HCT116 (cell line): ENCODE measurements around the gene PRAMEF11. TPM values are rescaled to one million over a fixed set of nuclear protein-coding genes. Genes with fewer than 3 reads are reported as not detected.

Experiments
- ATAC-seq: fragments of 200-7000 bp; cut with Tn5 transposase; 2 replicates; pipeline ENCODE4 v1.9.1; 2020; ENCODE audit warnings: mild to moderate bottlenecking, moderate library complexity
- BruUV-seq: library from RNA; stranded (reverse); fragments of 400-500 nt; replicated peaks from 2 replicates; lab custom pipeline; 2021; lab: Mats Ljungman, UMichigan
- CTCF ChIA-PET: fragments of 300-600 bp; sonication (Branson Sonifier 250); formaldehyde crosslinking; loops from one replicate; lab custom pipeline; 2021; ENCODE audit warnings: antibody characterized with exemption; lab: Charles Lee
- POLR2A ChIA-PET: fragments of 300-600, 350-600 bp; sonication (Branson Sonifier 250); formaldehyde crosslinking; loops from one replicate; lab custom pipeline; 2021; ENCODE audit warnings: antibody characterized with exemption; lab: Charles Lee
- RAD21 ChIA-PET, 2 experiments: fragments of 300-600 bp; sonication (Branson Sonifier 250); formaldehyde crosslinking; loops; one replicate each; lab custom pipeline; 2023; ENCODE audit warnings: low total read pairs in 2 of 2; ENCODE audit not compliant: uncharacterized antibody in 2 of 2, unreplicated experiment in 2 of 2, low non-redundant PET in 1 of 2; lab: Charles Lee
- DNase-seq: peaks from one replicate; pipeline ENCODE4 v3.0.0-alpha.2; 2010; ENCODE audit warnings: low read depth, low spot score
- H2AFZ ChIP-seq: fragments of 200-600 bp; shearing (Covaris generic), sonication (generic); 2 replicates; pipeline ENCODE4 v1.6.1; 2017; ENCODE audit warnings: low read depth, mixed run types, mixed read lengths, antibody characterized with exemption, low read length; ENCODE audit not compliant: poor library complexity, severe bottlenecking
- H3K27ac ChIP-seq: 2 replicates; pipeline ENCODE4 v1.5.1; 2012; ENCODE audit warnings: low read depth, low read length
- H3K27me3 ChIP-seq: fragments of 200-600 bp; sonication (generic); 2 replicates; pipeline ENCODE4 v1.6.1; 2016; ENCODE audit warnings: mixed run types, low read length, mixed read lengths; ENCODE audit not compliant: insufficient read depth
- H3K36me3 ChIP-seq, 2 experiments: fragments of 200-500 bp in 1 of 2; fragments of 200-600 bp in 1 of 2; sonication (Bioruptor generic) in 1 of 2; sonication (generic) in 1 of 2; 2 replicates each; pipeline versions ENCODE4 v1.5.1 to v1.6.1; 2014 to 2016; ENCODE audit warnings: low read length in 2 of 2, inconsistent platforms in 1 of 2, mixed read lengths in 1 of 2, mixed run types in 1 of 2; ENCODE audit not compliant: insufficient read depth in 2 of 2, control insufficient read depth in 1 of 2
- H3K4me1 ChIP-seq, 2 experiments: fragments of 200-600 bp in 1 of 2; sonication (generic) in 1 of 2; 2 replicates each; pipeline versions ENCODE4 v1.5.1 to v1.6.1; 2012 to 2017; ENCODE audit warnings: low read length in 2 of 2, inconsistent platforms in 1 of 2, mild to moderate bottlenecking in 1 of 2, mixed read lengths in 1 of 2, mixed run types in 1 of 2, moderate library complexity in 1 of 2; ENCODE audit not compliant: insufficient read depth in 2 of 2, control insufficient read depth in 1 of 2
- H3K4me2 ChIP-seq: fragments of 200-600 bp; sonication (generic); 2 replicates; pipeline ENCODE4 v1.6.1; 2017; ENCODE audit warnings: mixed run types, low read length, mixed read lengths
- H3K4me3 ChIP-seq, 2 experiments: fragments of 200-600 bp in 1 of 2; sonication (generic) in 1 of 2; replicated peaks in 1 of 2; 2 replicates each; pipeline ENCODE4 v1.5.1; 2011 to 2016; ENCODE audit warnings: low read length in 2 of 2, control low read depth in 1 of 2, low read depth in 1 of 2, mild to moderate bottlenecking in 1 of 2, mixed read lengths in 1 of 2, mixed run types in 1 of 2
- H3K79me2 ChIP-seq: fragments of 200-600 bp; sonication (generic); 2 replicates; pipeline ENCODE4 v1.6.1; 2017; ENCODE audit warnings: mild to moderate bottlenecking, mixed run types, low read length, moderate library complexity, mixed read lengths; ENCODE audit not compliant: insufficient read depth
- H3K9ac ChIP-seq: fragments of 200-600 bp; sonication (generic); 2 replicates; pipeline ENCODE4 v1.6.1; 2016; ENCODE audit warnings: low read length, mixed read lengths
- H3K9me2 ChIP-seq: fragments of 200-600 bp; sonication (generic), shearing (Covaris generic); 2 replicates; pipeline ENCODE4 v1.6.1; 2017; ENCODE audit warnings: mixed run types, mild to moderate bottlenecking, moderate library complexity; ENCODE audit not compliant: insufficient read depth
- H3K9me3 ChIP-seq, 2 experiments: fragments of 200-500 bp in 1 of 2; fragments of 200-600 bp in 1 of 2; sonication (Bioruptor generic) in 1 of 2; sonication (generic) in 1 of 2; 2 replicates each; pipeline ENCODE4 v1.6.1; 2014 to 2017; ENCODE audit warnings: low read length in 2 of 2, mixed read lengths in 2 of 2, inconsistent platforms in 1 of 2, low read depth in 1 of 2, mild to moderate bottlenecking in 1 of 2, mixed run types in 1 of 2, moderate library complexity in 1 of 2; ENCODE audit not compliant: control insufficient read depth in 1 of 2, insufficient read depth in 1 of 2
- H4K20me1 ChIP-seq: fragments of 200-600 bp; sonication (generic), shearing (Covaris generic); 2 replicates; pipeline ENCODE4 v1.6.1; 2017; ENCODE audit warnings: mixed run types, mild to moderate bottlenecking, moderate library complexity; ENCODE audit not compliant: insufficient read depth
- CBX3 ChIP-seq: IDR thresholded peaks from 2 replicates; pipeline ENCODE4 v1.6.1; 2012; ENCODE audit warnings: low read depth
- CEBPB ChIP-seq: IDR thresholded peaks from 2 replicates; pipeline ENCODE4 v1.6.1; 2012; ENCODE audit warnings: low read depth
- EGR1 ChIP-seq: IDR thresholded peaks from 2 replicates; pipeline ENCODE4 v1.6.1; 2012; ENCODE audit warnings: low read depth
- ELF1 ChIP-seq: IDR thresholded peaks from 2 replicates; pipeline ENCODE4 v1.6.1; 2012; ENCODE audit warnings: low read depth, borderline replicate concordance
- EZH2 ChIP-seq: fragments of 200-600 bp; sonication (generic); IDR thresholded peaks from 2 replicates; pipeline ENCODE4 v1.6.1; 2017; ENCODE audit warnings: antibody characterized with exemption, mixed run types
- EZH2phosphoT487 ChIP-seq: fragments of 200-600 bp; IDR thresholded peaks from 2 replicates; pipeline ENCODE4 v1.6.1; 2018; ENCODE audit warnings: antibody characterized with exemption, borderline replicate concordance
- FOSL1 ChIP-seq: IDR thresholded peaks from 2 replicates; pipeline ENCODE4 v1.6.1; 2012; ENCODE audit warnings: low read depth
- JUND ChIP-seq: IDR thresholded peaks from 2 replicates; pipeline ENCODE4 v1.6.1; 2012
- MAX ChIP-seq: IDR thresholded peaks from 2 replicates; pipeline ENCODE4 v1.6.1; 2012
- RAD21 ChIP-seq: IDR thresholded peaks from 2 replicates; pipeline ENCODE4 v1.6.1; 2012; ENCODE audit warnings: low read depth, mild to moderate bottlenecking
- SIN3A ChIP-seq: IDR thresholded peaks from 2 replicates; pipeline ENCODE4 v1.6.1; 2012; ENCODE audit warnings: low read depth
- TCF7L2 ChIP-seq: IDR thresholded peaks from 2 replicates; pipeline ENCODE4 v1.7.0; 2011; ENCODE audit warnings: borderline replicate concordance, inconsistent platforms; ENCODE audit not compliant: insufficient read depth, insufficient read length; ENCODE audit errors: extremely low read depth
- ZBTB33 ChIP-seq: IDR thresholded peaks from 2 replicates; pipeline ENCODE4 v1.6.1; 2011; ENCODE audit warnings: mild to moderate bottlenecking, low read length, moderate library complexity; ENCODE audit not compliant: insufficient replicate concordance; ENCODE audit errors: extremely low read depth
- ZFX ChIP-seq: fragments of 450-650 bp; IDR thresholded peaks from 2 replicates; pipeline ENCODE4 v1.6.1; 2017
- intact Hi-C: fragments of 100-400 bp; cut with micrococcal nuclease; formaldehyde crosslinking; loops from 2 replicates; pipeline ENCODE4 v1.10.0; 2022
- total RNA-seq: library from RNA; stranded (reverse); gene quantifications from one replicate; pipeline ENCODE4 v1.2.1, GENCODE V29; 2021; ENCODE audit not compliant: unreplicated experiment
- TF ChIP-seq, protein P1 (sequence below), 3 experiments: fragments of 200-600 bp in 1 of 3; sonication (generic) in 1 of 3; IDR thresholded peaks in 2 of 3; conservative IDR thresholded peaks in 1 of 3; 2 replicates each; pipeline ENCODE4 v1.5.1; 2012 to 2017; ENCODE audit warnings: low read depth in 2 of 3, low read length in 2 of 3, antibody characterized with exemption in 1 of 3, borderline replicate concordance in 1 of 3, control low read depth in 1 of 3, mild to moderate bottlenecking in 1 of 3, mixed read lengths in 1 of 3, mixed run types in 1 of 3, moderate library complexity in 1 of 3; ENCODE audit not compliant: insufficient read depth in 1 of 3
- TF ChIP-seq, protein P2 (sequence below): IDR thresholded peaks from 2 replicates; pipeline ENCODE4 v1.6.1; 2012; ENCODE audit warnings: low read depth

The PRAMEF11 gene
- total RNA-seq, 1 experiment from 2014 or later: not detected

- ChIA-PET POLR2A (no interaction called here), RAD21 (no interaction called here), CTCF (no interaction called here)
- Histone ChIP-seq H3K4me1 (no peaks in the 10 kb centered on the region), H3K9me2 (no peaks in the 10 kb centered on the region), H3K79me2 (no peaks in the 10 kb centered on the region), H3K4me3 (no peak overlapping the region), H3K9me3 (no peaks in the 10 kb centered on the region), H3K27ac (no peak overlapping the region), H3K27me3 (no peaks in the 10 kb centered on the region; the same call in 1 of the 2 replicates), H3K9ac (no peak overlapping the region), H4K20me1 (no peaks in the 10 kb centered on the region), H3K36me3 (no peaks in the 10 kb centered on the region), H3K4me2 (no peak overlapping the region), H2AFZ (no peak overlapping the region)
- ATAC-seq (no peak), DNase-seq (no peak)
- intact Hi-C loops: loop anchor here (10.0 kb wide), 1 partner anchor 555 kb away; no protein-coding TSS in a partner anchor
- BruUV-seq: no TSS peak
- TF ChIP-seq EZH2 (no peak), EGR1 (no peak), EZH2phosphoT487 (no peak), ELF1 (no peak), CBX3 (no peak), JUND (no peak), FOSL1 (no peak), CEBPB (no peak), RAD21 (no peak), SIN3A (no peak), TCF7L2 (no peak), ZBTB33 (no peak), MAX (no peak), ZFX (no peak)
- TF ChIP-seq, protein P1, sequence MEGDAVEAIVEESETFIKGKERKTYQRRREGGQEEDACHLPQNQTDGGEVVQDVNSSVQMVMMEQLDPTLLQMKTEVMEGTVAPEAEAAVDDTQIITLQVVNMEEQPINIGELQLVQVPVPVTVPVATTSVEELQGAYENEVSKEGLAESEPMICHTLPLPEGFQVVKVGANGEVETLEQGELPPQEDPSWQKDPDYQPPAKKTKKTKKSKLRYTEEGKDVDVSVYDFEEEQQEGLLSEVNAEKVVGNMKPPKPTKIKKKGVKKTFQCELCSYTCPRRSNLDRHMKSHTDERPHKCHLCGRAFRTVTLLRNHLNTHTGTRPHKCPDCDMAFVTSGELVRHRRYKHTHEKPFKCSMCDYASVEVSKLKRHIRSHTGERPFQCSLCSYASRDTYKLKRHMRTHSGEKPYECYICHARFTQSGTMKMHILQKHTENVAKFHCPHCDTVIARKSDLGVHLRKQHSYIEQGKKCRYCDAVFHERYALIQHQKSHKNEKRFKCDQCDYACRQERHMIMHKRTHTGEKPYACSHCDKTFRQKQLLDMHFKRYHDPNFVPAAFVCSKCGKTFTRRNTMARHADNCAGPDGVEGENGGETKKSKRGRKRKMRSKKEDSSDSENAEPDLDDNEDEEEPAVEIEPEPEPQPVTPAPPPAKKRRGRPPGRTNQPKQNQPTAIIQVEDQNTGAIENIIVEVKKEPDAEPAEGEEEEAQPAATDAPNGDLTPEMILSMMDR (IDR thresholded peaks at IDR 0.05 in 2 of 3, conservative IDR thresholded peaks at IDR 0.05 in 1 of 3; ENCODE audit: borderline replicate concordance in 1 of 3, insufficient read depth in 1 of 3, low read depth in 2 of 3, low read length in 2 of 3): no peak
- TF ChIP-seq, protein P2, sequence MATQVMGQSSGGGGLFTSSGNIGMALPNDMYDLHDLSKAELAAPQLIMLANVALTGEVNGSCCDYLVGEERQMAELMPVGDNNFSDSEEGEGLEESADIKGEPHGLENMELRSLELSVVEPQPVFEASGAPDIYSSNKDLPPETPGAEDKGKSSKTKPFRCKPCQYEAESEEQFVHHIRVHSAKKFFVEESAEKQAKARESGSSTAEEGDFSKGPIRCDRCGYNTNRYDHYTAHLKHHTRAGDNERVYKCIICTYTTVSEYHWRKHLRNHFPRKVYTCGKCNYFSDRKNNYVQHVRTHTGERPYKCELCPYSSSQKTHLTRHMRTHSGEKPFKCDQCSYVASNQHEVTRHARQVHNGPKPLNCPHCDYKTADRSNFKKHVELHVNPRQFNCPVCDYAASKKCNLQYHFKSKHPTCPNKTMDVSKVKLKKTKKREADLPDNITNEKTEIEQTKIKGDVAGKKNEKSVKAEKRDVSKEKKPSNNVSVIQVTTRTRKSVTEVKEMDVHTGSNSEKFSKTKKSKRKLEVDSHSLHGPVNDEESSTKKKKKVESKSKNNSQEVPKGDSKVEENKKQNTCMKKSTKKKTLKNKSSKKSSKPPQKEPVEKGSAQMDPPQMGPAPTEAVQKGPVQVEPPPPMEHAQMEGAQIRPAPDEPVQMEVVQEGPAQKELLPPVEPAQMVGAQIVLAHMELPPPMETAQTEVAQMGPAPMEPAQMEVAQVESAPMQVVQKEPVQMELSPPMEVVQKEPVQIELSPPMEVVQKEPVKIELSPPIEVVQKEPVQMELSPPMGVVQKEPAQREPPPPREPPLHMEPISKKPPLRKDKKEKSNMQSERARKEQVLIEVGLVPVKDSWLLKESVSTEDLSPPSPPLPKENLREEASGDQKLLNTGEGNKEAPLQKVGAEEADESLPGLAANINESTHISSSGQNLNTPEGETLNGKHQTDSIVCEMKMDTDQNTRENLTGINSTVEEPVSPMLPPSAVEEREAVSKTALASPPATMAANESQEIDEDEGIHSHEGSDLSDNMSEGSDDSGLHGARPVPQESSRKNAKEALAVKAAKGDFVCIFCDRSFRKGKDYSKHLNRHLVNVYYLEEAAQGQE: no peak
These were observed 31.5 kb downstream of the PRAMEF11 start for GRCh38 chr1:12799730-12800129.
